Calu3 (cell line): ENCODE data around the gene SLC49A3. TPM values are rescaled to one million over a fixed set of nuclear protein-coding genes. Genes with fewer than 3 reads are reported as not detected.
"Not testable (repeated sequence)": the region's sequence is repeated elsewhere in the genome, so short reads cannot be mapped to it uniquely, and the experiment has no call there.

Experiments
- BruUV-seq: library from RNA; stranded (reverse); fragments of 400-500 nt; replicated peaks from 2 replicates; lab custom pipeline; 2021; lab: Mats Ljungman, UMichigan
- CTCF ChIA-PET: fragments of 300-600 bp; sonication (Branson Sonifier 250); formaldehyde crosslinking; loops from one replicate; lab custom pipeline; 2022; ENCODE audit warnings: antibody characterized with exemption; lab: Charles Lee
- DNase-seq: peaks from one replicate; pipeline ENCODE4 v3.0.0; 2022
- H3K27ac Mint-ChIP-seq: one replicate; pipeline ENCODE4 v1.8.0; 2022; ENCODE audit warnings: mixed read lengths; ENCODE audit not compliant: unreplicated experiment
- H3K27me3 Mint-ChIP-seq: one replicate; pipeline ENCODE4 v1.8.0; 2022; ENCODE audit warnings: mixed read lengths; ENCODE audit not compliant: unreplicated experiment
- H3K36me3 Mint-ChIP-seq: one replicate; pipeline ENCODE4 v1.8.0; 2022; ENCODE audit warnings: mild to moderate bottlenecking, moderate library complexity, mixed read lengths; ENCODE audit not compliant: insufficient read depth, unreplicated experiment
- H3K4me1 Mint-ChIP-seq: one replicate; pipeline ENCODE4 v1.8.0; 2022; ENCODE audit warnings: mild to moderate bottlenecking, low read depth, mixed read lengths; ENCODE audit not compliant: unreplicated experiment
- H3K4me3 Mint-ChIP-seq: one replicate; pipeline ENCODE4 v1.8.0; 2022; ENCODE audit warnings: mild to moderate bottlenecking, low read depth, moderate library complexity, mixed read lengths; ENCODE audit not compliant: unreplicated experiment
- H3K9me3 Mint-ChIP-seq: one replicate; pipeline ENCODE4 v1.8.0; 2022; ENCODE audit warnings: low read depth, mixed read lengths; ENCODE audit not compliant: unreplicated experiment
- intact Hi-C: fragments of 100-400 bp; cut with micrococcal nuclease; formaldehyde crosslinking; loops from one replicate; pipeline ENCODE4 v1.10.0; 2022; ENCODE audit not compliant: unreplicated experiment
- total RNA-seq: library from RNA; stranded (reverse); gene quantifications from 2 replicates; pipeline ENCODE4 v1.2.3, GENCODE V29; 2022
- TF ChIP-seq, protein P1 (sequence below): fragments of 200-600 bp; IDR thresholded peaks from one replicate; pipeline ENCODE4 v1.8.0; 2022; ENCODE audit warnings: antibody characterized with exemption; ENCODE audit not compliant: unreplicated experiment

Gene SLC49A3
- total RNA-seq, 1 experiment from 2014 or later: 0.40 TPM

- Mint-ChIP-seq H3K27me3 (peaks cover 23% of the 10 kb centered on the region), H3K27ac (no peak overlapping the region), H3K9me3 (peaks cover 4% of the 10 kb centered on the region), H3K4me1 (no peaks in the 10 kb centered on the region), H3K4me3 (no peak overlapping the region), H3K36me3 (no peaks in the 10 kb centered on the region)
- CTCF ChIA-PET: no interaction called here
- no peak for DNase-seq
- BruUV-seq: no TSS peak
- TF ChIP-seq, protein P1, sequence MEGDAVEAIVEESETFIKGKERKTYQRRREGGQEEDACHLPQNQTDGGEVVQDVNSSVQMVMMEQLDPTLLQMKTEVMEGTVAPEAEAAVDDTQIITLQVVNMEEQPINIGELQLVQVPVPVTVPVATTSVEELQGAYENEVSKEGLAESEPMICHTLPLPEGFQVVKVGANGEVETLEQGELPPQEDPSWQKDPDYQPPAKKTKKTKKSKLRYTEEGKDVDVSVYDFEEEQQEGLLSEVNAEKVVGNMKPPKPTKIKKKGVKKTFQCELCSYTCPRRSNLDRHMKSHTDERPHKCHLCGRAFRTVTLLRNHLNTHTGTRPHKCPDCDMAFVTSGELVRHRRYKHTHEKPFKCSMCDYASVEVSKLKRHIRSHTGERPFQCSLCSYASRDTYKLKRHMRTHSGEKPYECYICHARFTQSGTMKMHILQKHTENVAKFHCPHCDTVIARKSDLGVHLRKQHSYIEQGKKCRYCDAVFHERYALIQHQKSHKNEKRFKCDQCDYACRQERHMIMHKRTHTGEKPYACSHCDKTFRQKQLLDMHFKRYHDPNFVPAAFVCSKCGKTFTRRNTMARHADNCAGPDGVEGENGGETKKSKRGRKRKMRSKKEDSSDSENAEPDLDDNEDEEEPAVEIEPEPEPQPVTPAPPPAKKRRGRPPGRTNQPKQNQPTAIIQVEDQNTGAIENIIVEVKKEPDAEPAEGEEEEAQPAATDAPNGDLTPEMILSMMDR: no peak
- intact Hi-C loops: no loop called here
These were observed 41.5 kb downstream of the SLC49A3 start for GRCh38 chr4:647481-647880.

DNA sequence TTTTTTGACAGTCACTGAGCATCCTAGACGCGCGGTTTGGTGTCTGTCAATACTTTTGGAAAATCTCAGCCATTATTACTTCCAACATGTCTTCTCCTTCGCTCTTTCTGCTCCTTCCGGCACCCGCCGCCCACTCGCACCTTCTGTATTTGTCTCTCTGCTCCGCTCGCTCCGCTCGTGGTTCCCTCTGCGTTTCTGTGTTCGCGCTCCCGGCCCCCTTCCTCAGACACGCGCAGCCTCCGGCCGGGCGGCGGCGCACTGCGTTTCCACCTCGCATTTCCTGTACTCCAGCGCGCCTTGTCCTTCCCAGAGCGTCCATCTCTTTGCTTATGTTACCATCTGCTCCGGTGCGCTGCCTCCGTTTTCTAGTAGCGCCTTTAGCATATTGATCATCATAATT lies 42.5 kb downstream of the SLC49A3 start:
- CTCF ChIA-PET: no interaction called here
- Mint-ChIP-seq H3K36me3 (no peaks in the 10 kb centered on the region), H3K27ac (no peak overlapping the region), H3K9me3 (peaks cover 4% of the 10 kb centered on the region), H3K4me3 (no peak overlapping the region), H3K4me1 (no peaks in the 10 kb centered on the region), H3K27me3 (peaks cover 13% of the 10 kb centered on the region)
- DNase-seq: no peak
- no TSS peak for BruUV-seq
- TF ChIP-seq, protein P1: no peak
- intact Hi-C loops: no loop called here

DNA sequence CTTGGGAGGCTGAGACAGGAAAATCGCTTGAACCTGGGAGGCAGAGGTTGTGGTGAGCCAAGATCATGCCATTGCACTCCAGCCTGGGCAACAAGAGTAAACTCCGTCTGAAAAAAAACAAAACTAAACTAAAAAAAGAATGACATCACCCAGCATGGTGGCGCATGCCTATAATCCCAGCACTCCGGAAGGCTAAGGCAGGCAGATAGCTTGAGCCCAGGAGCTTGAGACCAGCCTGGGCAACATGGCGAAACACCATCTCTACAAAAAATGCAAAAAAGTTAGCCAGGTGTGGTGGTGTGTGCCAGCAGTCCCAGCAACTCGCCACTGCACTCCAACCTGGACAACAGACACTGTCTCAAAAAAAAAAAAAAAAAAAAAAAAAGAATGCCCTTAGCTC lies 46.6 kb downstream of the SLC49A3 start:
- DNase-seq, intact Hi-C loops, H3K27me3 Mint-ChIP-seq, H3K4me1 Mint-ChIP-seq, H3K27ac Mint-ChIP-seq, BruUV-seq, H3K36me3 Mint-ChIP-seq, CTCF ChIA-PET, H3K4me3 Mint-ChIP-seq, H3K9me3 Mint-ChIP-seq: not testable (repeated sequence)

GRCh38 chr4:637536-638280 lies 51.2 kb downstream of the SLC49A3 start:
- H3K27me3 Mint-ChIP-seq: no peaks in the 10 kb centered on the region
- H3K36me3 Mint-ChIP-seq: no peaks in the 10 kb centered on the region
- TF ChIP-seq, protein P1: no peak
- CTCF ChIA-PET: no interaction called here
- no peak overlapping the region for H3K4me3 Mint-ChIP-seq
- peaks cover 6% of the 10 kb centered on the region for H3K9me3 Mint-ChIP-seq
- intact Hi-C loops: no loop called here
- no peaks in the 10 kb centered on the region for H3K4me1 Mint-ChIP-seq
- H3K27ac Mint-ChIP-seq: no peak overlapping the region
- no peak for DNase-seq
- no TSS peak for BruUV-seq

- intact Hi-C loops: no loop called here
- H3K27ac Mint-ChIP-seq: no peak overlapping the region
- no TSS peak for BruUV-seq
- H3K4me3 Mint-ChIP-seq: no peak overlapping the region
- TF ChIP-seq, protein P1: no peak
- no peak for DNase-seq
- H3K4me1 Mint-ChIP-seq: no peaks in the 10 kb centered on the region
- CTCF ChIA-PET: no interaction called here
- H3K36me3 Mint-ChIP-seq: no peaks in the 10 kb centered on the region
- H3K9me3 Mint-ChIP-seq: peaks cover 10% of the 10 kb centered on the region
- no peaks in the 10 kb centered on the region for H3K27me3 Mint-ChIP-seq
These were observed 52.3 kb downstream of the SLC49A3 start for GRCh38 chr4:636628-637159.
